Measurements from ENCODE around the gene RAB1A. TPM values are rescaled to one million over a fixed set of nuclear protein-coding genes. Genes with fewer than 3 reads are reported as not detected.

The RAB1A gene
- total and polyA plus RNA-seq, 9 of the 15 experiments (the other 6 are each of a cell fraction or from before 2014, with no cell fraction given), result 43.8 to 163 (median 67.7) TPM

GRCh38 chr2:65056215-65057053 is 73.5 kb downstream of the RAB1A start, which contains the start of gene CEP68 (continued):
- no peak for TF ChIP-seq PBX2 (CRISPR knock-in tag; IDR thresholded peaks at IDR 0.05; ENCODE audit: low read depth)
- no peak for TF ChIP-seq PBX2 (tag; conservative IDR thresholded peaks at IDR 0.05; ENCODE audit: low read depth)
- no peak for TF ChIP-seq SAFB2 (IDR thresholded peaks at IDR 0.05; ENCODE audit: borderline replicate concordance, low read depth, low read length, severe bottlenecking)
- peak; percentile 20 for TF ChIP-seq MAX (CRISPR knock-in tag; IDR thresholded peaks at IDR 0.05)
- no peak for TF ChIP-seq MCM3 (IDR thresholded peaks at IDR 0.05)
- TF ChIP-seq NR4A1 (CRISPR knock-in tag; IDR thresholded peaks at IDR 0.05), result no peak; the same call in 1 of the 2 replicates
- peak; percentile 80; the same call in 1 of the 2 replicates for TF ChIP-seq NR4A1 (tag; IDR thresholded peaks at IDR 0.05)
- peak; percentile 78; the same call in 1 of the 2 replicates for TF ChIP-seq HOMEZ (CRISPR knock-in tag; IDR thresholded peaks at IDR 0.05)
- TF ChIP-seq ESRRB (CRISPR knock-in tag; IDR thresholded peaks at IDR 0.05; ENCODE audit: borderline replicate concordance), result no peak
- TF ChIP-seq THRAP3 (IDR thresholded peaks at IDR 0.05; ENCODE audit: borderline replicate concordance), result no peak
- TF ChIP-seq SIN3B (IDR thresholded peaks at IDR 0.05; ENCODE audit: low read depth), result peak; percentile 78
- no peak for TF ChIP-seq BCOR (IDR thresholded peaks at IDR 0.05)
- TF ChIP-seq PTRF (tag; IDR thresholded peaks at IDR 0.05), result no peak
- TF ChIP-seq ZNF589 (CRISPR knock-in tag; IDR thresholded peaks at IDR 0.05; ENCODE audit: low read depth), result peak; percentile 85
- no peak for TF ChIP-seq BRF2 (IDR thresholded peaks at IDR 0.05; ENCODE audit: borderline replicate concordance, insufficient read depth, insufficient read length)
- TF ChIP-seq POU5F1 (IDR thresholded peaks at IDR 0.05; ENCODE audit: borderline replicate concordance, low read depth, low read length, partially characterized antibody), result no peak
- no peak for TF ChIP-seq DDX20 (tag; IDR thresholded peaks at IDR 0.05; ENCODE audit: low read depth)
- peak; percentile 85; the same call in 1 of the 2 replicates for TF ChIP-seq MTA3 (IDR thresholded peaks at IDR 0.05; ENCODE audit: borderline replicate concordance)
- no peak for TF ChIP-seq ZNF274 (IDR thresholded peaks at IDR 0.05; ENCODE audit: borderline replicate concordance, low read depth, low read length)
- TF ChIP-seq TBL1XR1 (IDR thresholded peaks at IDR 0.05; ENCODE audit: low read length in 2 of 2), result peak in 1 of 2 experiments; percentile 31; a peak in 1 of 4 replicates
- no peak for TF ChIP-seq CEBPB (tag; IDR thresholded peaks at IDR 0.05)
- no peak for TF ChIP-seq CBX3 (IDR thresholded peaks at IDR 0.05; ENCODE audit: borderline replicate concordance in 1 of 2, low read length in 2 of 2)

All from K562 (cell line).